ENCODE results near the gene SLC39A7. TPM values are rescaled to one million over a fixed set of nuclear protein-coding genes. Genes with fewer than 3 reads are reported as not detected.

Gene SLC39A7
- polyA plus RNA-seq, 1 donor (not counting 4 experiments of a cell fraction or from before 2014, with no cell fraction given) = 54.0 TPM

DNA sequence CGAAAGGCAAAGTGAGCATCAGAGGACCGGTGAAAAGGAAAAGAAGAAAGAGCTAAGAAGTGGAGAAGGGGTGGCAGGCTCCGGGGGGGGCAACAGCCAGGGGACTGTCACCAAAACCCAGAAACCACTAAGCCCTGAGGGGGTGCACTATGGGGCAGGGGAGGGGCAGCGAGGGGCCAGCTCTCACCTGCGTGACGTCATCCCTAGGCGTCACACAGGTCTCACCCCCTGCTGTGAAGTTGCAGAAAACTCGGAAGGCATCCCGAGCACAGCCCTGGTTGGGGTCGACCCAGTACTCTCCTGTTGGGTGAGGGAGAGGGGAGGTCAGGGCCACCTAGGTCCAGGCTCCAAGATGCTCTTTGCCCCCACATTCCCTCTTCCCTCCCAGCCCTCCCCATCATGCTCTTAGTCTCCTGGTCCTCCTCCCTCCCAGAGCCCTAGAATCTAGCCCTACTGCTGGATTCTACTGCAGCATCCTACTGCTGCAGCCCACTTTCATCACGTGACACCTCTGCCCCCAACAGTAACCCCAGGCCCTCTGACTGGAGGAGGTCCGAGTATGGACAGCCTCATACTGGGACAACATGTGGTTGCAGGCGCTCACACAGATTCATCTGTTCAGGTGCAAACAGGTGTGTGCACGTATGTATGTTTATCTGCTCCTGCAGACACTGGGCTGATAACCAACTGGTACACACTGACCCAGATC lies 35.8 kb upstream of the SLC39A7 start:
- dilution Hi-C loops (cut with MboI; ENCODE audit: extremely low pct_ligation_motif_present, low sequenced_read_pairs) = no loop called here
- H3K4me1 ChIP-seq (ENCODE audit: control insufficient read depth, extremely low read depth, insufficient read depth, low read length) = peaks cover 11% of the 10 kb centered on the region
- no peaks in the 10 kb centered on the region for H3K79me2 ChIP-seq (ENCODE audit: control insufficient read depth, insufficient read depth, low read length)
- TF ChIP-seq, protein P1, sequence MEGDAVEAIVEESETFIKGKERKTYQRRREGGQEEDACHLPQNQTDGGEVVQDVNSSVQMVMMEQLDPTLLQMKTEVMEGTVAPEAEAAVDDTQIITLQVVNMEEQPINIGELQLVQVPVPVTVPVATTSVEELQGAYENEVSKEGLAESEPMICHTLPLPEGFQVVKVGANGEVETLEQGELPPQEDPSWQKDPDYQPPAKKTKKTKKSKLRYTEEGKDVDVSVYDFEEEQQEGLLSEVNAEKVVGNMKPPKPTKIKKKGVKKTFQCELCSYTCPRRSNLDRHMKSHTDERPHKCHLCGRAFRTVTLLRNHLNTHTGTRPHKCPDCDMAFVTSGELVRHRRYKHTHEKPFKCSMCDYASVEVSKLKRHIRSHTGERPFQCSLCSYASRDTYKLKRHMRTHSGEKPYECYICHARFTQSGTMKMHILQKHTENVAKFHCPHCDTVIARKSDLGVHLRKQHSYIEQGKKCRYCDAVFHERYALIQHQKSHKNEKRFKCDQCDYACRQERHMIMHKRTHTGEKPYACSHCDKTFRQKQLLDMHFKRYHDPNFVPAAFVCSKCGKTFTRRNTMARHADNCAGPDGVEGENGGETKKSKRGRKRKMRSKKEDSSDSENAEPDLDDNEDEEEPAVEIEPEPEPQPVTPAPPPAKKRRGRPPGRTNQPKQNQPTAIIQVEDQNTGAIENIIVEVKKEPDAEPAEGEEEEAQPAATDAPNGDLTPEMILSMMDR (optimal IDR thresholded peaks at IDR 0.05 in 1 of 3, IDR thresholded peaks at IDR 0.05 in 1 of 3, conservative IDR thresholded peaks at IDR 0.05 in 1 of 3; ENCODE audit: extremely low read depth in 1 of 3, insufficient read depth in 2 of 3, low read length in 3 of 3) = no peak
- no peak overlapping the region for H3K27ac ChIP-seq (ENCODE audit: control insufficient read depth, insufficient read depth, low read length)
- H2AFZ ChIP-seq (ENCODE audit: control insufficient read depth, low read length) = no peak overlapping the region
- H3K4me2 ChIP-seq (ENCODE audit: control insufficient read depth, extremely low read depth, insufficient read depth, low read depth, low read length) = no peak overlapping the region
- H4K20me1 ChIP-seq (ENCODE audit: control insufficient read depth, extremely low read depth, insufficient read depth, low read length) = no peaks in the 10 kb centered on the region
- FAIRE-seq = no peak
- no peaks in the 10 kb centered on the region for H3K9me3 ChIP-seq (ENCODE audit: control insufficient read depth, low read depth, low read length)
- H3K36me3 ChIP-seq (ENCODE audit: control insufficient read depth in 2 of 2, extremely low read depth in 1 of 2, insufficient read depth in 2 of 2, low read length in 2 of 2) = no peaks in the 10 kb centered on the region
- H3K4me3 ChIP-seq (ENCODE audit: control insufficient read depth in 2 of 3, extremely low read depth in 1 of 3, insufficient read depth in 2 of 3, low read depth in 1 of 3, low read length in 3 of 3) = no peak overlapping the region
- DNase-seq (ENCODE audit: low read depth, low spot score) = no peak
- no peaks in the 10 kb centered on the region for H3K9me1 ChIP-seq (ENCODE audit: control insufficient read depth, extremely low read depth, insufficient read depth, low read length)
- H3K9ac ChIP-seq (ENCODE audit: control insufficient read depth, extremely low read depth, insufficient read depth, low read length) = no peak overlapping the region
- peaks cover 7% of the 10 kb centered on the region for H3K27me3 ChIP-seq (ENCODE audit: control insufficient read depth, extremely low read depth, insufficient read depth, low read length)

DNA sequence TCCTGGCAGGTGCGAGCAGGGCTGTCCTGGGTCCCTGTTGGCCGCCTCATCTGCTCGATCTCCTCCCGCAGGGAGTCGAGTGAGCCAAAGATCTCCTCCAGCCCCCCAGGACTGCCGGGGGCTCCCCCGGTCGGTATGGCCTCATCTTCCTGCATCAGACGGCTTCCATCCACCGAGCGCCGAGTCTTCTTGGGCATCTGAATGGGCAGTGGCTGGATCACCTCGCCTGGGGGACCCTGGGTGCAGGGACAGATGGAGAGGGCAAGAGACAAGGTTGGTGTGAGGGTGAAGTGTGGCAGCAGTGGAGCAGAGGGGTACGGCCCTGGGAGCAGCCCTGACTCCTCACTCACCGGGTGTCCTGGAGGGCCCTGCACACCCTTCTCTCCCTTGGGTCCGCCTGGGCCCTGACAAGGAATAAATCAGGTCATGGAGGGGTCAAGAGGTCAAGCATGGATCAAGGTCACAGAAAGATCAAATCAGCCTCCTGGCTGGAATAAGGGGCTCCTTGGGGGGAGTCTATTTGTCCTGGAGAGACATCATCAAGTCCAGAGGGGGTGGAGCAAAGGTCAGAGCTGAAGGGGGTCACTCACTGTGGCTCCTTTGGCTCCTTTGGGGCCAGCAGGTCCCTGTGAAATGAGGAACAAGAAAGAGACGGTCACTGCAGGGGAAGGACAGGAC lies 34.9 kb upstream of the SLC39A7 start:
- no peak overlapping the region for H3K27ac ChIP-seq (ENCODE audit: control insufficient read depth, insufficient read depth, low read length)

More for the DNA sequence above, 34.9 kb upstream of the SLC39A7 start:
- H3K9ac ChIP-seq (ENCODE audit: control insufficient read depth, extremely low read depth, insufficient read depth, low read length) = no peak overlapping the region
- no peak overlapping the region for H2AFZ ChIP-seq (ENCODE audit: control insufficient read depth, low read length)
- H3K9me1 ChIP-seq (ENCODE audit: control insufficient read depth, extremely low read depth, insufficient read depth, low read length) = no peaks in the 10 kb centered on the region
- TF ChIP-seq, protein P1 (optimal IDR thresholded peaks at IDR 0.05 in 1 of 3, IDR thresholded peaks at IDR 0.05 in 1 of 3, conservative IDR thresholded peaks at IDR 0.05 in 1 of 3; ENCODE audit: extremely low read depth in 1 of 3, insufficient read depth in 2 of 3, low read length in 3 of 3) = no peak
- TF ChIP-seq EZH2 (IDR thresholded peaks at IDR 0.05; ENCODE audit: low read length) = no peak
- H3K79me2 ChIP-seq (ENCODE audit: control insufficient read depth, insufficient read depth, low read length) = no peaks in the 10 kb centered on the region
- FAIRE-seq (no peak), DNase-seq (ENCODE audit: low read depth, low spot score) (no peak)
- no peaks in the 10 kb centered on the region for H3K36me3 ChIP-seq (ENCODE audit: control insufficient read depth in 2 of 2, extremely low read depth in 1 of 2, insufficient read depth in 2 of 2, low read length in 2 of 2)
- no peaks in the 10 kb centered on the region for H3K9me3 ChIP-seq (ENCODE audit: control insufficient read depth, low read depth, low read length)
- H3K4me2 ChIP-seq (ENCODE audit: control insufficient read depth, extremely low read depth, insufficient read depth, low read depth, low read length) = no peak overlapping the region
- no peak overlapping the region for H3K4me3 ChIP-seq (ENCODE audit: control insufficient read depth in 2 of 3, extremely low read depth in 1 of 3, insufficient read depth in 2 of 3, low read depth in 1 of 3, low read length in 3 of 3)
- dilution Hi-C loops (cut with MboI; ENCODE audit: extremely low pct_ligation_motif_present, low sequenced_read_pairs) = no loop called here
- H4K20me1 ChIP-seq (ENCODE audit: control insufficient read depth, extremely low read depth, insufficient read depth, low read length) = no peaks in the 10 kb centered on the region
- H3K4me1 ChIP-seq (ENCODE audit: control insufficient read depth, extremely low read depth, insufficient read depth, low read length) = peaks cover 11% of the 10 kb centered on the region
- H3K27me3 ChIP-seq (ENCODE audit: control insufficient read depth, extremely low read depth, insufficient read depth, low read length) = peaks cover 7% of the 10 kb centered on the region
